Activated CD8-positive, alpha-beta T cell treated with anti-CD3 and anti-CD28 coated beads for 36 hours (primary cell): ENCODE measurements around the gene CLEC4M. TPM values are rescaled to one million over a fixed set of nuclear protein-coding genes. Genes with fewer than 3 reads are reported as not detected.

Experiments
- ATAC-seq: fragments of 200-7000 bp; cut with Tn5 transposase; one replicate; pipeline ENCODE4 v1.10.0; 2021; ENCODE audit warnings: mild to moderate bottlenecking, moderate library complexity
- CTCF ChIA-PET: fragments of 350-600 bp; sonication (Branson Sonifier 250); formaldehyde crosslinking; loops from one replicate; lab custom pipeline; 2021; ENCODE audit warnings: antibody characterized with exemption; lab: Charles Lee
- POLR2A ChIA-PET: fragments of 350-600 bp; sonication (Branson Sonifier 250); formaldehyde crosslinking; loops from one replicate; lab custom pipeline; 2021; ENCODE audit warnings: antibody characterized with exemption; lab: Charles Lee
- DNase-seq: peaks from one replicate; pipeline ENCODE4 v3.0.0-alpha.2; 2020
- H3K27ac Mint-ChIP-seq: one replicate; pipeline ENCODE4 v1.8.0; 2021; ENCODE audit warnings: mild to moderate bottlenecking, mixed read lengths
- H3K27me3 Mint-ChIP-seq: one replicate; pipeline ENCODE4 v1.8.0; 2021; ENCODE audit warnings: mixed read lengths
- H3K36me3 Mint-ChIP-seq: one replicate; pipeline ENCODE4 v1.8.0; 2021; ENCODE audit warnings: low read depth, mixed read lengths
- H3K4me1 Mint-ChIP-seq: one replicate; pipeline ENCODE4 v1.8.0; 2021; ENCODE audit warnings: low read depth, mixed read lengths
- H3K4me3 Mint-ChIP-seq: one replicate; pipeline ENCODE4 v1.8.0; 2021; ENCODE audit warnings: mild to moderate bottlenecking, moderate library complexity, mixed read lengths
- H3K9me3 Mint-ChIP-seq: one replicate; pipeline ENCODE4 v1.8.0; 2021; ENCODE audit warnings: mixed read lengths
- CTCF ChIP-seq: fragments of 200-600 bp; IDR thresholded peaks from one replicate; pipeline ENCODE4 v1.8.0; 2022; ENCODE audit warnings: antibody characterized with exemption, mild to moderate bottlenecking
- intact Hi-C: fragments of 100-400 bp; cut with micrococcal nuclease; formaldehyde crosslinking; loops from one replicate; pipeline ENCODE4 v1.10.0; 2022
- total RNA-seq, 2 experiments: library from RNA; stranded (reverse); gene quantifications; one replicate each; pipeline ENCODE4 v1.2.3, GENCODE V29; 2021

Gene CLEC4M
- total RNA-seq, 2 experiments from 2014 or later = not detected

DNA sequence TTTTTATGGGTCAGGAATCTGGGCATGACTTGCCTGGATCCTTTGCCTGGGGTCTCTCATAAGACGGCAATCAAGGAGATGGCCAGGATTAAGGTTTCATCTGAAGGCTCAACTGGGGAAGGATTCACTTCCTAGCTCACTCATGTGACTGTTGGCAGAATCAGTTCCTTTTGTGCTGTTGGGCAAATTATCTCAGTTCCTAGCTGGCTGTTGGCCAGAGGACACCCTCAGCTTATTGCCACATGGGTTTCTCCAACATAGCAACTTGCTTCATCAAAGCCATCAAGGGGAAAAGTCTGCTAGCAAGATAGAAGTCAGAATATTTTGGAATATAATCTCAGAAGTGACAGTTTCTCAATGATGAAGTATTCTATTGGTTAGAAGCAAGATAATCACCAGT lies 54.8 kb downstream of the CLEC4M start:
- CTCF ChIA-PET = interaction anchor here (0.8 to 3.1 kb wide), 5 partner anchors 9 to 249 kb away, joined by 3 to 11 read pairs (median 3); partner anchors contain the start of gene TRAPPC5
- POLR2A ChIA-PET = no interaction called here
- ATAC-seq (no peak), DNase-seq (no peak)
- peaks cover 8% of the 10 kb centered on the region for H3K4me1 Mint-ChIP-seq
- intact Hi-C loops = no loop called here
- H3K27ac Mint-ChIP-seq = no peak overlapping the region
- TF ChIP-seq CTCF = no peak
- H3K4me3 Mint-ChIP-seq = no peak overlapping the region
- peaks cover 32% of the 10 kb centered on the region for H3K27me3 Mint-ChIP-seq
- peaks cover 1% of the 10 kb centered on the region for H3K36me3 Mint-ChIP-seq
- H3K9me3 Mint-ChIP-seq = peaks cover 16% of the 10 kb centered on the region

DNA sequence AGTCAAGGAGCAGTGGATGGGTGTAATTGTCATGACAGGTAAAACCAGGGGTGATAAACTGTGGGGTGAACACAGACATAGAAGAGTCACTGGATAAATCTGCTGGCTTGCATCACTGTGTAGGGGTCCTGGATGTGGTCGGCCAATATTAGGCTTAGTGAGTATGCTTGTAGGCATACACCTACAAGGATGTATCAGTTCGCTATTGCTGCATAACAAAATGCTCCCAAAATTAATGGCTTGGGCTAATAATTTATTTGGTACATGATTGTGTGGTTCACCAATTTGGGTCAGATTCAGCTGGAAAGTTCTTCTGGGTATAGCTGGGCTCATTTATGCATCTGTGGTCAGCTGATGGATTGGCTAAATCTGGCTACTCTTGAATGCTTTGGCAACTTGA lies 55.8 kb downstream of the CLEC4M start:
- Mint-ChIP-seq H3K27ac (no peak overlapping the region), H3K27me3 (peaks cover 35% of the 10 kb centered on the region), H3K36me3 (peaks cover 1% of the 10 kb centered on the region), H3K4me3 (no peak overlapping the region), H3K4me1 (peaks cover 8% of the 10 kb centered on the region), H3K9me3 (peaks cover 16% of the 10 kb centered on the region)
- POLR2A ChIA-PET = no interaction called here
- intact Hi-C loops = no loop called here
- ATAC-seq = no peak
- no peak for TF ChIP-seq CTCF
- CTCF ChIA-PET = interaction anchor here (0.9 to 3.1 kb wide), 5 partner anchors 18 to 250 kb away, joined by 3 to 11 read pairs (median 4); partner anchors contain the start of gene TRAPPC5
- DNase-seq = no peak

Other genes starting within 250 kb of the CLEC4M start
- 1 to 10 TPM; 4.8 to 6.5 TPM for gene ZNF358, start 247.1 kb upstream of the CLEC4M start, total RNA-seq
- gene MCOLN1, start 240.6 kb upstream of the CLEC4M start, total RNA-seq = 1 to 10 TPM; 7.9 to 9.2 TPM
- gene PNPLA6, start 227.5 kb upstream of the CLEC4M start, total RNA-seq = 10 to 100 TPM; 79.2 to 90.3 TPM
- under 1 TPM; 0.25 to 0.63 TPM for gene CAMSAP3, start 167.4 kb upstream of the CLEC4M start, total RNA-seq
- 10 to 100 TPM; 50.7 to 54.1 TPM for gene XAB2, start 133.7 kb upstream of the CLEC4M start, total RNA-seq
- 10 to 100 TPM; 71.8 to 83.3 TPM for gene PET100, start 133.4 kb upstream of the CLEC4M start, total RNA-seq
- gene PCP2, start 129.5 kb upstream of the CLEC4M start, total RNA-seq = 1 to 10 TPM; 4.0 to 4.8 TPM
- 10 to 100 TPM; 96.4 to 99.2 TPM for gene STXBP2, start 126.1 kb upstream of the CLEC4M start, total RNA-seq
- gene RETN, start 94.2 kb upstream of the CLEC4M start, total RNA-seq = not detected
- not detected for gene MCEMP1, start 86.2 kb upstream of the CLEC4M start, total RNA-seq
- gene TRAPPC5, start 82.4 kb upstream of the CLEC4M start, total RNA-seq = 10 to 100 TPM; 85.0 to 85.9 TPM
- gene FCER2, start 61.1 kb upstream of the CLEC4M start, total RNA-seq = 1 to 10 TPM; 3.0 to 3.7 TPM
- gene CLEC4G, start 31.1 kb upstream of the CLEC4M start, total RNA-seq = not detected
- not detected for gene CD209, start 15.7 kb upstream of the CLEC4M start, total RNA-seq
- gene EVI5L, start 67.0 kb downstream of the CLEC4M start, total RNA-seq = 1 to 10 TPM; 3.4 to 3.9 TPM
- gene PRR36, start 111.1 kb downstream of the CLEC4M start, total RNA-seq = under 1 TPM in 1 of 2 experiments, not detected in 1; 0.20 TPM
- not detected for gene LRRC8E, start 125.3 kb downstream of the CLEC4M start, total RNA-seq
- 10 to 100 TPM; 36.8 to 37.0 TPM for gene MAP2K7, start 140.6 kb downstream of the CLEC4M start, total RNA-seq
- gene TGFBR3L, start 151.6 kb downstream of the CLEC4M start, total RNA-seq = 1 to 10 TPM; 5.1 to 5.9 TPM
- 10 to 100 TPM; 16.0 to 18.2 TPM for gene SNAPC2, start 157.1 kb downstream of the CLEC4M start, total RNA-seq
- gene CTXN1, start 162.9 kb downstream of the CLEC4M start, total RNA-seq = under 1 TPM; 0.74 to 0.87 TPM
- gene TIMM44, start 180.4 kb downstream of the CLEC4M start, total RNA-seq = 10 to 100 TPM; 92.3 to 95.5 TPM
- 100 to 1,000 TPM; 161 to 164 TPM for gene ELAVL1, start 242.4 kb downstream of the CLEC4M start, total RNA-seq